ENCODE measurements around the gene DENND4A.

DNA sequence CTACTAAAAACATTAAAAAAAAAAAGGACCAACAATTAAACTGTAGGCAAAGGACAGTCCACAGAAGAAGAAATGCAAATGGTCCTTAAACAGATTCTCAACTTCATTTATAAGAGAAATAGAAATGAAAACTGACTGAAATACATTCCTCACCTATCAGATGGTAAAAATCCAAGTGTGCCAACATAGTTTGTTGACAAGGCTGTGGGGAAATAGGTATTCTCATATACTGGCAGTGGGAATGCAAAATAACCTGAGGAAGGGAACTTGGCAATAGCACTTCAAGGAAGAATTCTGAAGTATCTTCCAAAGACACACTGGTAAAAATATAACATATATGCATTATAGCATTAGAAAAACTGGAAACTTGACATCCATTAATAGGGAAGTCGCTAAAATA, 116.5 kb downstream of the DENND4A start:
- TF ChIP-seq, protein P1, sequence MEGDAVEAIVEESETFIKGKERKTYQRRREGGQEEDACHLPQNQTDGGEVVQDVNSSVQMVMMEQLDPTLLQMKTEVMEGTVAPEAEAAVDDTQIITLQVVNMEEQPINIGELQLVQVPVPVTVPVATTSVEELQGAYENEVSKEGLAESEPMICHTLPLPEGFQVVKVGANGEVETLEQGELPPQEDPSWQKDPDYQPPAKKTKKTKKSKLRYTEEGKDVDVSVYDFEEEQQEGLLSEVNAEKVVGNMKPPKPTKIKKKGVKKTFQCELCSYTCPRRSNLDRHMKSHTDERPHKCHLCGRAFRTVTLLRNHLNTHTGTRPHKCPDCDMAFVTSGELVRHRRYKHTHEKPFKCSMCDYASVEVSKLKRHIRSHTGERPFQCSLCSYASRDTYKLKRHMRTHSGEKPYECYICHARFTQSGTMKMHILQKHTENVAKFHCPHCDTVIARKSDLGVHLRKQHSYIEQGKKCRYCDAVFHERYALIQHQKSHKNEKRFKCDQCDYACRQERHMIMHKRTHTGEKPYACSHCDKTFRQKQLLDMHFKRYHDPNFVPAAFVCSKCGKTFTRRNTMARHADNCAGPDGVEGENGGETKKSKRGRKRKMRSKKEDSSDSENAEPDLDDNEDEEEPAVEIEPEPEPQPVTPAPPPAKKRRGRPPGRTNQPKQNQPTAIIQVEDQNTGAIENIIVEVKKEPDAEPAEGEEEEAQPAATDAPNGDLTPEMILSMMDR (IDR thresholded peaks at IDR 0.05): no peak
- TF ChIP-seq EZH2 (IDR thresholded peaks at IDR 0.05; ENCODE audit: borderline replicate concordance, insufficient read depth, low read depth, low read length, poor library complexity, severe bottlenecking): no peak
